Measurements from ENCODE around the gene ARRDC2. TPM values are rescaled to one million over a fixed set of nuclear protein-coding genes. Genes with fewer than 3 reads are reported as not detected.
"Not testable (repeated sequence)": the region's sequence is repeated elsewhere in the genome, so short reads cannot be mapped to it uniquely, and the experiment has no call there.

The ARRDC2 gene
- total RNA-seq, 1 donor from 2014 or later: 26.0 TPM

- no peak for DNase-seq (ENCODE audit: low spot score)
Observed at GRCh38 chr19:17989425-17990094, 18.4 kb upstream of the ARRDC2 start.

GRCh38 chr19:17993076-17993813, 14.7 kb upstream of the ARRDC2 start:
- DNase-seq (ENCODE audit: low spot score): no peak

- DNase-seq (ENCODE audit: low spot score): peak; percentile 96
Observed at GRCh38 chr19:17996826-17997316, 11.1 kb upstream of the ARRDC2 start.

- no peak for DNase-seq (ENCODE audit: low spot score)
Observed at GRCh38 chr19:17997969-17998826, 9.8 kb upstream of the ARRDC2 start.

- DNase-seq (ENCODE audit: low spot score): no peak
Observed at GRCh38 chr19:17998827-17999150, 9.2 kb upstream of the ARRDC2 start.

- DNase-seq (ENCODE audit: low spot score): no peak
Observed at GRCh38 chr19:17999684-18000479, 8.1 kb upstream of the ARRDC2 start.

GRCh38 chr19:18000480-18000914, 7.5 kb upstream of the ARRDC2 start:
- DNase-seq (ENCODE audit: low spot score): no peak

GRCh38 chr19:18000915-18001776, 6.8 kb upstream of the ARRDC2 start:
- DNase-seq (ENCODE audit: low spot score): peak; percentile 97

GRCh38 chr19:18001777-18002345, 6.1 kb upstream of the ARRDC2 start:
- DNase-seq (ENCODE audit: low spot score): no peak

- DNase-seq (ENCODE audit: low spot score): no peak
Observed at GRCh38 chr19:18002347-18002850, 5.6 kb upstream of the ARRDC2 start.

- DNase-seq (ENCODE audit: low spot score): not testable (repeated sequence)
Observed at GRCh38 chr19:18005750-18006149, 2.2 kb upstream of the ARRDC2 start.

- DNase-seq (ENCODE audit: low spot score): no peak
Observed at GRCh38 chr19:18007044-18007916, 690 bp upstream of the ARRDC2 start.

- no peak for DNase-seq (ENCODE audit: low spot score)
Observed at GRCh38 chr19:18008814-18009213, 844 bp downstream of the ARRDC2 start.

- DNase-seq (ENCODE audit: low spot score): no peak
Observed at GRCh38 chr19:18009412-18010066, 1.6 kb downstream of the ARRDC2 start.

- no peak for DNase-seq (ENCODE audit: low spot score)
Observed at GRCh38 chr19:18010149-18010548, 2.2 kb downstream of the ARRDC2 start.

GRCh38 chr19:18013210-18014111, 5.5 kb downstream of the ARRDC2 start:
- no peak for DNase-seq (ENCODE audit: low spot score)

- DNase-seq (ENCODE audit: low spot score): no peak
Observed at GRCh38 chr19:18014197-18014596, 6.2 kb downstream of the ARRDC2 start.

Data from mesenteric fat pad (tissue), 1 donor.